Nephron (organoid): Measurements from ENCODE around the gene DPYD.

ENCODE experiments used
- H3K27ac Mint-ChIP-seq, 3 experiments: 2 replicates each; pipeline ENCODE4 v1.8.0; 2020; ENCODE audit warnings: mixed read lengths in 3 of 3, mild to moderate bottlenecking in 2 of 3, moderate library complexity in 1 of 3
- H3K27me3 Mint-ChIP-seq: 2 replicates; pipeline ENCODE4 v1.8.0; 2021; ENCODE audit warnings: low read depth, mild to moderate bottlenecking, moderate library complexity, mixed read lengths
- H3K36me3 Mint-ChIP-seq: 2 replicates; pipeline ENCODE4 v1.8.0; 2020; ENCODE audit warnings: low read depth, mixed read lengths
- H3K4me1 Mint-ChIP-seq: 2 replicates; pipeline ENCODE4 v1.8.0; 2020; ENCODE audit warnings: mixed read lengths
- H3K4me3 Mint-ChIP-seq, 3 experiments: 2 replicates each; pipeline ENCODE4 v1.8.0; 2020; ENCODE audit warnings: mild to moderate bottlenecking in 3 of 3, mixed read lengths in 3 of 3, moderate library complexity in 2 of 3
- H3K9me3 Mint-ChIP-seq: 2 replicates; pipeline ENCODE4 v1.8.0; 2020; ENCODE audit warnings: mixed read lengths
- TF ChIP-seq, protein P1 (sequence below), 3 experiments: fragments of 200-600 bp; sonication (generic); IDR thresholded peaks; one replicate each; pipeline ENCODE4 v1.5.0; 2021; ENCODE audit warnings: antibody characterized with exemption in 3 of 3; ENCODE audit not compliant: unreplicated experiment in 3 of 3

Gene DPYD

DNA sequence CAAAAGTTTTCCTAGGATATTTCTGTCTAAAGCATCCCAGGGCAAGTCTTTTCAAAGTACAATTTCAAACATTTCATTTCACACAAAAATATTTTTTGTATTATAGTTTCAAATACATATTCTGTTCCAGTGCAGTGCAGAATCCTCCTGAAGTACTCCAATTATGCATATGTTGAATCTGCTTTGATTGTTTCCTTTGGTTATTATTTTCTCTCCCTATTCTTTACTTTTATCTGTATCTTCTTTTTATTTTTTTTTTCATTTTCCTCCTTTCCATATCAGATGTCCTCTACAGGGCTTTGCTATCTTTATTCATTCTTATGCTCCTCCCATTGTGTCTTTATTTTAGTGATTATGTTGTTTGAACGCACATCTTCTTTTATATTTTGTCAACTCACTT, 274.8 kb downstream of the DPYD start:
- peaks cover 7% of the 10 kb centered on the region for H3K36me3 Mint-ChIP-seq
- H3K27ac Mint-ChIP-seq: no peak overlapping the region
- no peak overlapping the region for H3K4me3 Mint-ChIP-seq
- H3K27me3 Mint-ChIP-seq: no peaks in the 10 kb centered on the region
- H3K9me3 Mint-ChIP-seq: peaks cover 28% of the 10 kb centered on the region
- TF ChIP-seq, protein P1, sequence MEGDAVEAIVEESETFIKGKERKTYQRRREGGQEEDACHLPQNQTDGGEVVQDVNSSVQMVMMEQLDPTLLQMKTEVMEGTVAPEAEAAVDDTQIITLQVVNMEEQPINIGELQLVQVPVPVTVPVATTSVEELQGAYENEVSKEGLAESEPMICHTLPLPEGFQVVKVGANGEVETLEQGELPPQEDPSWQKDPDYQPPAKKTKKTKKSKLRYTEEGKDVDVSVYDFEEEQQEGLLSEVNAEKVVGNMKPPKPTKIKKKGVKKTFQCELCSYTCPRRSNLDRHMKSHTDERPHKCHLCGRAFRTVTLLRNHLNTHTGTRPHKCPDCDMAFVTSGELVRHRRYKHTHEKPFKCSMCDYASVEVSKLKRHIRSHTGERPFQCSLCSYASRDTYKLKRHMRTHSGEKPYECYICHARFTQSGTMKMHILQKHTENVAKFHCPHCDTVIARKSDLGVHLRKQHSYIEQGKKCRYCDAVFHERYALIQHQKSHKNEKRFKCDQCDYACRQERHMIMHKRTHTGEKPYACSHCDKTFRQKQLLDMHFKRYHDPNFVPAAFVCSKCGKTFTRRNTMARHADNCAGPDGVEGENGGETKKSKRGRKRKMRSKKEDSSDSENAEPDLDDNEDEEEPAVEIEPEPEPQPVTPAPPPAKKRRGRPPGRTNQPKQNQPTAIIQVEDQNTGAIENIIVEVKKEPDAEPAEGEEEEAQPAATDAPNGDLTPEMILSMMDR (IDR thresholded peaks at IDR 0.05; ENCODE audit: unreplicated experiment in 3 of 3): no peak
- H3K4me1 Mint-ChIP-seq: no peaks in the 10 kb centered on the region

DNA sequence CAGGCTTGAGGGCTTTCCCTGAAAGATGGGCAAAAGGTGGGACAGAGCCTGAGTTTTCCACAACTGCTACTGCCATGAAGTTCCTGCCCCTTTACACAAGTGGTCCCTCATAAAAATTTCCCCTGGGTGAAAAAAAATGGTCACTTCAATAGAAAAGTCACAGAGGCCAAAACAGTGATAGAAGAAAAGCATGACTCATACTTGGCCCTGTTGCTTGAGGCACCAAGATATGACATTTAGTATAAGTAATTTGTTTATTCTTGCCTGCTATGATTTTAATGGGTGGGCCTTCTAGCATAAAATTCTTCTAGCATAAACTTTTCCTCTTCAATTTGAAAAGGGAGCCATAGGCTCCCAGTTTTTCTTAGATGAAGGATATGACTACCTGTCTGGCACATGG, 280.2 kb downstream of the DPYD start:
- Mint-ChIP-seq H3K27ac (no peak overlapping the region), H3K36me3 (peaks cover 5% of the 10 kb centered on the region), H3K4me1 (peaks cover 5% of the 10 kb centered on the region), H3K27me3 (no peaks in the 10 kb centered on the region), H3K4me3 (no peak overlapping the region), H3K9me3 (peaks cover 20% of the 10 kb centered on the region)
- TF ChIP-seq, protein P1 (IDR thresholded peaks at IDR 0.05; ENCODE audit: unreplicated experiment in 3 of 3): no peak

DNA sequence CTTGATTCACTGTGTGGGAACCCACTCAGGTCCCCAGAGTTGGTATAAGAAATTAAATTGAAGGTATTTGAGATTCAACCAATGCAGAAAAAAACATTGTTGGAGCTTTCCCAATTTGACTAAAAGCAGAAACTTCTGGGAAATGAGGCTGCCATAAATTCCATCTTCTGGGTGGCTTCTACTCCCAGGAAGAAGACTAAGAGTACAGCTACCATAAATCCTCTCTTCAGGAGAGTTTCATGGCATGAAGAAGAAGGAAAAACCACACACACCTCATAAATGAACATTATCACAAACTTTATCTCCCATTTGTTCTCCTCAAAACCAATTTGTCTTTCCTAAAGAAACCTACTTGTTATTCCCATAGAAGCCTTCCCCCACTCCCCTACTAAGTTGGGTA, 283.9 kb downstream of the DPYD start:
- TF ChIP-seq, protein P1 (IDR thresholded peaks at IDR 0.05; ENCODE audit: unreplicated experiment in 3 of 3): no peak
- H3K9me3 Mint-ChIP-seq: peaks cover 8% of the 10 kb centered on the region
- peaks cover 11% of the 10 kb centered on the region for H3K4me1 Mint-ChIP-seq
- no peak overlapping the region for H3K4me3 Mint-ChIP-seq
- no peaks in the 10 kb centered on the region for H3K36me3 Mint-ChIP-seq
- H3K27ac Mint-ChIP-seq: peak overlapping the region in 2 of 3 experiments; percentile 42 to 51
- H3K27me3 Mint-ChIP-seq: no peaks in the 10 kb centered on the region

DNA sequence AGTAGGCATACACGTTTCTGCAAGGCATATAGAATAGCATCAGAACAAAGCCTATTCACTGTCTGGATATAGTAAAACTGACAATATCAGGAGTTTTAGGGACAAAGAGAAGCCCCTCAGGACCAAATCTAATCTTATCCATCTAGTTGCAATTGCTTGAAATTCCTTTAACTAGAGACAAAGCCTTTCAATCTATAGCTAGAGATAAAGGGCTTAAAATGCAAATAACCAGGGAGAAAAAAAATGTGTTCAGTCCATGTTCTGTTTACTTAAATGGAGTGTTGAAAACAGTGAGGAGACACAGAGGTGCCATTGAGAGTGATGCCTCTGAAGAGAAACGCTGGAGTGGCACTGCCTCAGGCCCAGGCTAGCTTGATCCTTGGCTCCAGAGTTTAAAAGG, 286.1 kb downstream of the DPYD start:
- no peaks in the 10 kb centered on the region for H3K9me3 Mint-ChIP-seq
- H3K27ac Mint-ChIP-seq: no peak overlapping the region
- no peaks in the 10 kb centered on the region for H3K27me3 Mint-ChIP-seq
- H3K4me1 Mint-ChIP-seq: peaks cover 24% of the 10 kb centered on the region
- no peaks in the 10 kb centered on the region for H3K36me3 Mint-ChIP-seq
- TF ChIP-seq, protein P1 (IDR thresholded peaks at IDR 0.05; ENCODE audit: unreplicated experiment in 3 of 3): no peak
- no peak overlapping the region for H3K4me3 Mint-ChIP-seq

DNA sequence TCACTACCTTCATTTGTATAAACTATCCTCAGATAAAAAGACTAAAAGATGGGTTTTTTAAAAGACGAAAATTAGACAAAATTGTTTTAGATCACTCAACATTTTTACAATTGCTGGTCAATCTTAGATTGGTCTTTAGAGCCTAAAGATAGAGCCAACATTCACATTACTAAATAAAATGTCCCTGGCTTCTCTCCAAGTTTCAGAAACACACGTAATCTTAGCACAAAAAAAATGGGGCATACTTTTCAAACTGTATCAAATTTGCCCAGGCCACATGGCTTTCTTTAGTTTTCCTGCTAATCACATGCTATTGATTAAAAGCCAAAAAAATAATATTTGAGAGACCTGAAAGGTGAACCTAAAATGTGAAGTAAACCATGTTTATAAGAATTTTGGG, 288.1 kb downstream of the DPYD start:
- no peak overlapping the region for H3K4me3 Mint-ChIP-seq

DNA sequence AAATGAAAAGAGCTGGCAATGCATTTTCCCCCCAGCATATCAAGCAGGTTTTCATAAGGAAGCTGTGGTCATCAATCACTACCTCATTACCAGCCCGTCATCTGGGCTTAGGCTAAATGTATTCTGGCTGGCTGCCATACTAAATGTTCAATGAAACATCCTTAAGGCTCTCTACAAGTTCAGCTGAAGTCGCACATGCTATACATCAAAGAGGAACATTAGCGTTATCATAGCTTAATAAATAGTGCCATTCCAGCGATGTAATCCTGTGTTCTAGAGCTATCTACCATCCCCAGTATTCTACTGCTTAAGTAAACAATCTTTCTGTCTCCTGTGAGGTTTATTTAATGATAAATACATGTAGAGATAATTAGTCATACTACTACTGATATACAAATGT, 288.8 kb downstream of the DPYD start:
- peak overlapping the region; percentile 48 to 71 (median 56) for H3K27ac Mint-ChIP-seq
- no peaks in the 10 kb centered on the region for H3K36me3 Mint-ChIP-seq
- TF ChIP-seq, protein P1 (IDR thresholded peaks at IDR 0.05; ENCODE audit: unreplicated experiment in 3 of 3): no peak
- no peaks in the 10 kb centered on the region for H3K9me3 Mint-ChIP-seq
- H3K27me3 Mint-ChIP-seq: no peaks in the 10 kb centered on the region
- peaks cover 20% of the 10 kb centered on the region for H3K4me1 Mint-ChIP-seq
- H3K4me3 Mint-ChIP-seq: no peak overlapping the region

More for the DNA sequence above, 288.1 kb downstream of the DPYD start:
- Mint-ChIP-seq H3K27me3 (no peaks in the 10 kb centered on the region), H3K36me3 (no peaks in the 10 kb centered on the region), H3K4me1 (peaks cover 24% of the 10 kb centered on the region), H3K27ac (peak overlapping the region in 1 of 3 experiments; percentile 56), H3K9me3 (no peaks in the 10 kb centered on the region)
- TF ChIP-seq, protein P1 (IDR thresholded peaks at IDR 0.05; ENCODE audit: unreplicated experiment in 3 of 3): no peak
